Pons (tissue), 1 donor: ENCODE measurements around the gene UBE2F.
"Not testable (repeated sequence)": the region's sequence is repeated elsewhere in the genome, so short reads cannot be mapped to it uniquely, and the experiment has no call there.

ENCODE experiments used
- DNase-seq: peaks from one replicate; pipeline ENCODE4 v3.0.0-alpha.2; 2016; ENCODE audit warnings: low spot score

UBE2F gene

GRCh38 chr2:237944302-237944701 is 22.5 kb upstream of the UBE2F start:
- DNase-seq: no peak

GRCh38 chr2:237946423-237946822 is 20.4 kb upstream of the UBE2F start:
- no peak for DNase-seq

GRCh38 chr2:237951354-237951753 is 15.5 kb upstream of the UBE2F start:
- not testable (repeated sequence) for DNase-seq

- no peak for DNase-seq
Observed at GRCh38 chr2:237951878-237952277, 14.9 kb upstream of the UBE2F start.

GRCh38 chr2:237952851-237953250 is 14.0 kb upstream of the UBE2F start:
- DNase-seq: no peak

- no peak for DNase-seq
Observed at GRCh38 chr2:237955640-237956401, 11.0 kb upstream of the UBE2F start.

- no peak for DNase-seq
Observed at GRCh38 chr2:237956402-237956736, 10.4 kb upstream of the UBE2F start.

- DNase-seq: no peak
Observed at GRCh38 chr2:237961637-237962036, 5.2 kb upstream of the UBE2F start.

GRCh38 chr2:237962432-237963084 is 4.3 kb upstream of the UBE2F start:
- no peak for DNase-seq

- not testable (repeated sequence) for DNase-seq
Observed at GRCh38 chr2:237963490-237963991, 3.3 kb upstream of the UBE2F start.

GRCh38 chr2:237964194-237964577 is 2.6 kb upstream of the UBE2F start:
- no peak for DNase-seq

- DNase-seq: no peak
Observed at GRCh38 chr2:237964578-237965404, 2.0 kb upstream of the UBE2F start.

- DNase-seq: not testable (repeated sequence)
Observed at GRCh38 chr2:237965844-237966243, 970 bp upstream of the UBE2F start.

GRCh38 chr2:237966250-237966564 is 607 bp upstream of the UBE2F start:
- DNase-seq: no peak

GRCh38 chr2:237967463-237967951 is 693 bp downstream of the UBE2F start:
- no peak for DNase-seq

GRCh38 chr2:237968048-237968862 is 1.4 kb downstream of the UBE2F start:
- DNase-seq: peak; percentile 96

GRCh38 chr2:237971661-237972060 is 4.8 kb downstream of the UBE2F start:
- DNase-seq: no peak

GRCh38 chr2:237972211-237972610 is 5.4 kb downstream of the UBE2F start:
- DNase-seq: no peak

GRCh38 chr2:237972936-237973335 is 6.1 kb downstream of the UBE2F start:
- no peak for DNase-seq

GRCh38 chr2:237977380-237977779 is 10.6 kb downstream of the UBE2F start:
- DNase-seq: no peak

- peak; percentile 86 for DNase-seq
Observed at GRCh38 chr2:237978058-237978712, 11.4 kb downstream of the UBE2F start.
